ENCODE results near the gene SHLD2.
"Not testable (repeated sequence)": the region's sequence is repeated elsewhere in the genome, so short reads cannot be mapped to it uniquely, and the experiment has no call there.

Gene SHLD2

GRCh38 chr10:87094373-87095235 is at the start of gene SHLD2, which contains the start of gene GLUD1:
SHLD2 (plus strand) TSS chr10:87095206; CDS start chr10:87151355, 56,149 bp downstream.
GLUD1 (minus strand) TSS chr10:87094843; CDS start chr10:87094769, 74 bp downstream.
- peak; percentile 84 for DNase-seq

- no peak for DNase-seq
Measured at GRCh38 chr10:87045434-87045938, 49.5 kb upstream of the SHLD2 start.

GRCh38 chr10:87053111-87053510 is 41.9 kb upstream of the SHLD2 start:
- no peak for DNase-seq

- no peak for DNase-seq
Measured at GRCh38 chr10:87053577-87054181, 41.3 kb upstream of the SHLD2 start.

GRCh38 chr10:87054373-87055295 is 40.4 kb upstream of the SHLD2 start:
- no peak for DNase-seq

- DNase-seq, result no peak
Measured at GRCh38 chr10:87058171-87058570, 36.8 kb upstream of the SHLD2 start.

GRCh38 chr10:87059401-87059800 is 35.6 kb upstream of the SHLD2 start:
- no peak for DNase-seq

- DNase-seq, result no peak
Measured at GRCh38 chr10:87060280-87060928, 34.6 kb upstream of the SHLD2 start.

- DNase-seq, result no peak
Measured at GRCh38 chr10:87064651-87065050, 30.4 kb upstream of the SHLD2 start.

- no peak for DNase-seq
Measured at GRCh38 chr10:87066178-87066577, 28.8 kb upstream of the SHLD2 start.

- no peak for DNase-seq
Measured at GRCh38 chr10:87066865-87067264, 28.1 kb upstream of the SHLD2 start.

GRCh38 chr10:87068281-87068680 is 26.7 kb upstream of the SHLD2 start:
- DNase-seq, result no peak

GRCh38 chr10:87072449-87072848 is 22.6 kb upstream of the SHLD2 start:
- no peak for DNase-seq

- DNase-seq, result not testable (repeated sequence)
Measured at GRCh38 chr10:87076421-87076820, 18.6 kb upstream of the SHLD2 start.

GRCh38 chr10:87079106-87079836 is 15.7 kb upstream of the SHLD2 start:
- DNase-seq, result no peak

- DNase-seq, result not testable (repeated sequence)
Measured at GRCh38 chr10:87080621-87081020, 14.4 kb upstream of the SHLD2 start.

GRCh38 chr10:87081574-87081973 is 13.4 kb upstream of the SHLD2 start:
- not testable (repeated sequence) for DNase-seq

GRCh38 chr10:87082219-87082618 is 12.8 kb upstream of the SHLD2 start:
- not testable (repeated sequence) for DNase-seq

GRCh38 chr10:87083576-87084290 is 11.3 kb upstream of the SHLD2 start:
- not testable (repeated sequence) for DNase-seq

- not testable (repeated sequence) for DNase-seq
Measured at GRCh38 chr10:87084291-87084782, 10.7 kb upstream of the SHLD2 start.

- no peak for DNase-seq
Measured at GRCh38 chr10:87085537-87085936, 9.5 kb upstream of the SHLD2 start.

Measured in NCI-H1436 (cell line).